ENCODE measurements around the gene CPTP.

The CPTP gene

GRCh38 chr1:1285102-1285571, 39.5 kb upstream of the CPTP start:
- Histone ChIP-seq H3K9me3 (ENCODE audit: insufficient read depth, low read depth, low read length) (no peaks in the 10 kb centered on the region), H3K4me3 (ENCODE audit: low read length) (no peak overlapping the region), H3K9ac (ENCODE audit: low read depth, low read length) (no peak overlapping the region), H3K27ac (ENCODE audit: low read length) (no peak overlapping the region), H3K27me3 (ENCODE audit: insufficient read depth, low read length) (no peaks in the 10 kb centered on the region), H3K4me1 (ENCODE audit: insufficient read depth, low read length) (no peaks in the 10 kb centered on the region), H3K36me3 (ENCODE audit: insufficient read depth, low read depth, low read length) (no peaks in the 10 kb centered on the region)

- no peaks in the 10 kb centered on the region for H3K27me3 ChIP-seq (ENCODE audit: insufficient read depth, low read length)
- H3K4me1 ChIP-seq (ENCODE audit: insufficient read depth, low read length): no peaks in the 10 kb centered on the region
- no peak overlapping the region for H3K27ac ChIP-seq (ENCODE audit: low read length)
- no peak overlapping the region for H3K4me3 ChIP-seq (ENCODE audit: low read length)
- no peak overlapping the region for H3K9ac ChIP-seq (ENCODE audit: low read depth, low read length)
- no peaks in the 10 kb centered on the region for H3K36me3 ChIP-seq (ENCODE audit: insufficient read depth, low read depth, low read length)
- H3K9me3 ChIP-seq (ENCODE audit: insufficient read depth, low read depth, low read length): no peaks in the 10 kb centered on the region
Observed at GRCh38 chr1:1285611-1286311, 38.8 kb upstream of the CPTP start.

GRCh38 chr1:1286313-1287261, 38.0 kb upstream of the CPTP start:
- Histone ChIP-seq H3K27me3 (ENCODE audit: insufficient read depth, low read length) (no peaks in the 10 kb centered on the region), H3K4me1 (ENCODE audit: insufficient read depth, low read length) (no peaks in the 10 kb centered on the region), H3K36me3 (ENCODE audit: insufficient read depth, low read depth, low read length) (no peaks in the 10 kb centered on the region), H3K4me3 (ENCODE audit: low read length) (no peak overlapping the region), H3K27ac (ENCODE audit: low read length) (no peak overlapping the region), H3K9me3 (ENCODE audit: insufficient read depth, low read depth, low read length) (no peaks in the 10 kb centered on the region), H3K9ac (ENCODE audit: low read depth, low read length) (no peak overlapping the region)

GRCh38 chr1:1287288-1288110, 37.1 kb upstream of the CPTP start:
- H3K27me3 ChIP-seq (ENCODE audit: insufficient read depth, low read length): no peaks in the 10 kb centered on the region
- no peaks in the 10 kb centered on the region for H3K36me3 ChIP-seq (ENCODE audit: insufficient read depth, low read depth, low read length)
- H3K9ac ChIP-seq (ENCODE audit: low read depth, low read length): no peak overlapping the region
- H3K27ac ChIP-seq (ENCODE audit: low read length): no peak overlapping the region
- H3K4me3 ChIP-seq (ENCODE audit: low read length): no peak overlapping the region
- no peaks in the 10 kb centered on the region for H3K9me3 ChIP-seq (ENCODE audit: insufficient read depth, low read depth, low read length)
- H3K4me1 ChIP-seq (ENCODE audit: insufficient read depth, low read length): no peaks in the 10 kb centered on the region

- Histone ChIP-seq H3K27ac (ENCODE audit: low read length) (no peak overlapping the region), H3K9ac (ENCODE audit: low read depth, low read length) (no peak overlapping the region), H3K27me3 (ENCODE audit: insufficient read depth, low read length) (no peaks in the 10 kb centered on the region), H3K4me3 (ENCODE audit: low read length) (no peak overlapping the region), H3K9me3 (ENCODE audit: insufficient read depth, low read depth, low read length) (no peaks in the 10 kb centered on the region), H3K4me1 (ENCODE audit: insufficient read depth, low read length) (no peaks in the 10 kb centered on the region), H3K36me3 (ENCODE audit: insufficient read depth, low read depth, low read length) (no peaks in the 10 kb centered on the region)
Observed at GRCh38 chr1:1290238-1290731, 34.3 kb upstream of the CPTP start.

- no peaks in the 10 kb centered on the region for H3K27me3 ChIP-seq (ENCODE audit: insufficient read depth, low read length)
- no peaks in the 10 kb centered on the region for H3K36me3 ChIP-seq (ENCODE audit: insufficient read depth, low read depth, low read length)
- no peaks in the 10 kb centered on the region for H3K4me1 ChIP-seq (ENCODE audit: insufficient read depth, low read length)
- H3K9ac ChIP-seq (ENCODE audit: low read depth, low read length): no peak overlapping the region
- no peaks in the 10 kb centered on the region for H3K9me3 ChIP-seq (ENCODE audit: insufficient read depth, low read depth, low read length)
- no peak overlapping the region for H3K4me3 ChIP-seq (ENCODE audit: low read length)
- H3K27ac ChIP-seq (ENCODE audit: low read length): no peak overlapping the region
Observed at GRCh38 chr1:1291023-1291528, 33.5 kb upstream of the CPTP start.

- H3K36me3 ChIP-seq (ENCODE audit: insufficient read depth, low read depth, low read length): no peaks in the 10 kb centered on the region
- no peaks in the 10 kb centered on the region for H3K9me3 ChIP-seq (ENCODE audit: insufficient read depth, low read depth, low read length)
- H3K27me3 ChIP-seq (ENCODE audit: insufficient read depth, low read length): no peaks in the 10 kb centered on the region
- no peak overlapping the region for H3K9ac ChIP-seq (ENCODE audit: low read depth, low read length)
- no peak overlapping the region for H3K4me3 ChIP-seq (ENCODE audit: low read length)
- no peak overlapping the region for H3K27ac ChIP-seq (ENCODE audit: low read length)
- H3K4me1 ChIP-seq (ENCODE audit: insufficient read depth, low read length): no peaks in the 10 kb centered on the region
Observed at GRCh38 chr1:1291548-1292441, 32.8 kb upstream of the CPTP start.

GRCh38 chr1:1292442-1292779, 32.2 kb upstream of the CPTP start:
- no peak overlapping the region for H3K27ac ChIP-seq (ENCODE audit: low read length)
- no peaks in the 10 kb centered on the region for H3K36me3 ChIP-seq (ENCODE audit: insufficient read depth, low read depth, low read length)
- H3K4me1 ChIP-seq (ENCODE audit: insufficient read depth, low read length): no peaks in the 10 kb centered on the region
- no peaks in the 10 kb centered on the region for H3K27me3 ChIP-seq (ENCODE audit: insufficient read depth, low read length)
- no peak overlapping the region for H3K9ac ChIP-seq (ENCODE audit: low read depth, low read length)
- no peaks in the 10 kb centered on the region for H3K9me3 ChIP-seq (ENCODE audit: insufficient read depth, low read depth, low read length)
- H3K4me3 ChIP-seq (ENCODE audit: low read length): no peak overlapping the region

GRCh38 chr1:1292851-1293250, 31.8 kb upstream of the CPTP start:
- H3K4me1 ChIP-seq (ENCODE audit: insufficient read depth, low read length): no peaks in the 10 kb centered on the region
- H3K9me3 ChIP-seq (ENCODE audit: insufficient read depth, low read depth, low read length): no peaks in the 10 kb centered on the region
- no peaks in the 10 kb centered on the region for H3K36me3 ChIP-seq (ENCODE audit: insufficient read depth, low read depth, low read length)
- no peaks in the 10 kb centered on the region for H3K27me3 ChIP-seq (ENCODE audit: insufficient read depth, low read length)
- no peak overlapping the region for H3K4me3 ChIP-seq (ENCODE audit: low read length)
- H3K9ac ChIP-seq (ENCODE audit: low read depth, low read length): no peak overlapping the region
- H3K27ac ChIP-seq (ENCODE audit: low read length): no peak overlapping the region

GRCh38 chr1:1293263-1294249, 31.0 kb upstream of the CPTP start:
- H3K4me1 ChIP-seq (ENCODE audit: insufficient read depth, low read length): no peaks in the 10 kb centered on the region
- no peak overlapping the region for H3K27ac ChIP-seq (ENCODE audit: low read length)
- no peak overlapping the region for H3K9ac ChIP-seq (ENCODE audit: low read depth, low read length)
- no peaks in the 10 kb centered on the region for H3K36me3 ChIP-seq (ENCODE audit: insufficient read depth, low read depth, low read length)
- no peaks in the 10 kb centered on the region for H3K9me3 ChIP-seq (ENCODE audit: insufficient read depth, low read depth, low read length)
- H3K27me3 ChIP-seq (ENCODE audit: insufficient read depth, low read length): no peaks in the 10 kb centered on the region
- H3K4me3 ChIP-seq (ENCODE audit: low read length): no peak overlapping the region

Data from iPS-20b (cell line).